ENCODE data around the gene CNGB1. TPM values are rescaled to one million over a fixed set of nuclear protein-coding genes. Genes with fewer than 3 reads are reported as not detected.

CNGB1 gene
- total and polyA plus RNA-seq, 8 donors, result 0.08 to 18.0 (median 0.73) TPM; not detected in 5

GRCh38 chr16:57959121-57959520 lies 11.8 kb downstream of the CNGB1 start:
- H3K27me3 ChIP-seq, result peaks cover 0 to 8% (median 0%) of the 10 kb centered on the region in 3 donors
- no peaks in the 10 kb centered on the region for H3K36me3 ChIP-seq
- no peak for DNase-seq
- H3K27ac ChIP-seq, result no peak overlapping the region
- no peak overlapping the region for H3K4me3 ChIP-seq
- H3K4me1 ChIP-seq, result no peaks in the 10 kb centered on the region
- TF ChIP-seq EP300 (IDR thresholded peaks at IDR 0.05) (no peak), POLR2A (IDR thresholded peaks at IDR 0.05) (no peak), POLR2AphosphoS5 (IDR thresholded peaks at IDR 0.05) (no peak)
- TF ChIP-seq, protein P1, sequence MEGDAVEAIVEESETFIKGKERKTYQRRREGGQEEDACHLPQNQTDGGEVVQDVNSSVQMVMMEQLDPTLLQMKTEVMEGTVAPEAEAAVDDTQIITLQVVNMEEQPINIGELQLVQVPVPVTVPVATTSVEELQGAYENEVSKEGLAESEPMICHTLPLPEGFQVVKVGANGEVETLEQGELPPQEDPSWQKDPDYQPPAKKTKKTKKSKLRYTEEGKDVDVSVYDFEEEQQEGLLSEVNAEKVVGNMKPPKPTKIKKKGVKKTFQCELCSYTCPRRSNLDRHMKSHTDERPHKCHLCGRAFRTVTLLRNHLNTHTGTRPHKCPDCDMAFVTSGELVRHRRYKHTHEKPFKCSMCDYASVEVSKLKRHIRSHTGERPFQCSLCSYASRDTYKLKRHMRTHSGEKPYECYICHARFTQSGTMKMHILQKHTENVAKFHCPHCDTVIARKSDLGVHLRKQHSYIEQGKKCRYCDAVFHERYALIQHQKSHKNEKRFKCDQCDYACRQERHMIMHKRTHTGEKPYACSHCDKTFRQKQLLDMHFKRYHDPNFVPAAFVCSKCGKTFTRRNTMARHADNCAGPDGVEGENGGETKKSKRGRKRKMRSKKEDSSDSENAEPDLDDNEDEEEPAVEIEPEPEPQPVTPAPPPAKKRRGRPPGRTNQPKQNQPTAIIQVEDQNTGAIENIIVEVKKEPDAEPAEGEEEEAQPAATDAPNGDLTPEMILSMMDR (IDR thresholded peaks at IDR 0.05), result no peak
- intact Hi-C loops (cut with DNase I; ENCODE audit: low total_unique reads), result no loop called here
- 78 to 88% (median 83%) methylated on average over 8 of the region's 8 CpGs for WGBS, 5 donors
- no peaks in the 10 kb centered on the region for H3K9me3 ChIP-seq

GRCh38 chr16:57958544-57958943 lies 12.4 kb downstream of the CNGB1 start:
- Histone ChIP-seq H3K4me1 (no peaks in the 10 kb centered on the region), H3K27ac (no peak overlapping the region), H3K9me3 (no peaks in the 10 kb centered on the region), H3K27me3 (peaks cover 0 to 8% (median 0%) of the 10 kb centered on the region in 3 donors), H3K4me3 (no peak overlapping the region), H3K36me3 (no peaks in the 10 kb centered on the region)
- TF ChIP-seq POLR2AphosphoS5 (IDR thresholded peaks at IDR 0.05), result no peak
- no peak for TF ChIP-seq EP300 (IDR thresholded peaks at IDR 0.05)
- TF ChIP-seq POLR2A (IDR thresholded peaks at IDR 0.05), result no peak
- TF ChIP-seq, protein P1 (IDR thresholded peaks at IDR 0.05), result no peak
- no peak for DNase-seq
- 52 to 65% (median 61%) methylated on average over 6 of the region's 6 CpGs for WGBS, 5 donors
- intact Hi-C loops (cut with DNase I; ENCODE audit: low total_unique reads), result no loop called here

DNA sequence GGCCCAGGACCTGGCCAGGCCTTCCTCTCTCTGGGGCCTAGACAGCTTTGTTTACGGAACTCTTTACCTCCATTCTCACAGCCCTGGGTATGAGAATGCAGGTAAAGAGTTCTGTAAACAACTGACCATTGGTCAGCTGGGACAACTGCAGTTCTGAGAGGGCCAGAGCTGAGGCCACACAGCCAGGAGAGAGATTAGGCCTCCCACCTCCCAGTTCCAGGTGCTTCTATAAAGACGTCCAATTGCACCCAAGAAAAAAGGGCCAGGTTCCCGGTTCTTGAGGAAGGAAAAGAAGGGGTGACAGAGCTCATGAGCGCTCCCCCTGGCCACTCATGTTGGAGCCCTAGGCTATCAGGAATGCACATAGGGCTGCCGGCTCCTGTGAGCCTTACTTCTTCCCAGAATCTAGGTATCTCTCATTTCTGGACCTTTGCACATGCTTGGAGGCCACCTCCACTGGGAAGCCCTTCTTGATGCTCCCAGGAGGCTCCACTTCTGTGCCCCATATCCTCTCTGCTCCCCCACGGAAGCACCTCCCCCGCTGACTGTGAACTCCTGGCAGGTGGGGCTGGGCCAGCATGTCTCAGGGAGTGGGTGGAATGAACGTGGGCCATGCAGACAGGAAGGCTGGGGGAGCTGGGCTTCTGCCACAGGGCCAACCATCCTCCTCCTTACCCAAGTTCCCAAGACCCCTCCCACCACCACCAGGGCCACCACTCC lies 13.1 kb downstream of the CNGB1 start:
- H3K27ac ChIP-seq, result no peak overlapping the region
- 78 to 85% (median 81%) methylated on average over 8 of the region's 8 CpGs for WGBS, 5 donors
- peaks cover 0 to 8% (median 0%) of the 10 kb centered on the region in 3 donors for H3K27me3 ChIP-seq
- no peak for TF ChIP-seq POLR2AphosphoS5 (IDR thresholded peaks at IDR 0.05)
- no peak for TF ChIP-seq EP300 (IDR thresholded peaks at IDR 0.05)
- TF ChIP-seq, protein P1 (IDR thresholded peaks at IDR 0.05), result no peak
- no peak for TF ChIP-seq POLR2A (IDR thresholded peaks at IDR 0.05)
- no peak overlapping the region for H3K4me3 ChIP-seq
- H3K36me3 ChIP-seq, result no peaks in the 10 kb centered on the region
- no peaks in the 10 kb centered on the region for H3K4me1 ChIP-seq
- H3K9me3 ChIP-seq, result no peaks in the 10 kb centered on the region
- intact Hi-C loops (cut with DNase I; ENCODE audit: low total_unique reads), result no loop called here
- no peak for DNase-seq

DNA sequence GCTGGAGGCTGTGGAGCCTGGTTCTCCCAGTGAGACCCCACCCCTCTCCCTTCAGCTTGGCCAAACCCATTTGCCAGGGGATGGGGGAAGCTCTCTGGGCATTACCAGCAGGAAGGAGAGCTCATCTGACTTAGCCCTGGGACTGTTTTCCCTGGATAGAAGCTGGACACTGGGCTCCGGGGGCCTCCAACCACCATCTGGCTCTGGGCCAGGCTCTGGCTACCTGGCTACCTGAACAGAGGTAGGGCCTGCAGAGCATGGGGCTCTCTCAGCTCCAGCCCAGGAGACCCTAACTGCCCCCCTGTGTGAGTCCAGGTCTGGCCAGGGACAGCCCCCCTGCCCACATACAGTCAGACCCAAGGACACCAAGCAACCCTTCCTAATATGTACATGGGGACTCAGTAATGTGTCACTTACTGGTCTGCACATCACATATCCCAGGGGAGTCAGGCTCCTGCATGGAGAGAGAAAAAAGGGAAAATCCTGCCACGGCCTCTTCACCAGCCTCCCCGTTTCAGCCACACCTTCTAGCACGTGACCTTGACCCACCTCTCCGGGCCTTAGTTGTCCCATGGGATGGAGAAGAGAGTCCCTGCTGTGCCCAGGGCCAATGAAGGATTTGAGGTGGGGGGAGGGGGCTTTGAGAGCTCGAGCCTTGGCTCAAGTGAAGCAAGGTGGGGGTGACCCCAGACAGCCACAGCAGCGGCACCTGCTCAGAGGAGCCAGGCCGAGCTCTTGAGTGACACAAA lies 13.8 kb downstream of the CNGB1 start:
- no peak for TF ChIP-seq POLR2AphosphoS5 (IDR thresholded peaks at IDR 0.05)
- no peak for TF ChIP-seq POLR2A (IDR thresholded peaks at IDR 0.05)
- TF ChIP-seq, protein P1 (IDR thresholded peaks at IDR 0.05), result no peak
- no peak for TF ChIP-seq EP300 (IDR thresholded peaks at IDR 0.05)
- Histone ChIP-seq H3K27ac (no peak overlapping the region), H3K4me3 (no peak overlapping the region), H3K9me3 (no peaks in the 10 kb centered on the region), H3K4me1 (no peaks in the 10 kb centered on the region), H3K36me3 (no peaks in the 10 kb centered on the region), H3K27me3 (peaks cover 0 to 9% (median 0%) of the 10 kb centered on the region in 3 donors)
- no peak for DNase-seq
- 65 to 79% (median 70%) methylated on average over 7 to 8 of the region's 8 CpGs for WGBS, 5 donors
- intact Hi-C loops (cut with DNase I; ENCODE audit: low total_unique reads), result no loop called here
